MM.1S (cell line): Measurements from ENCODE around the gene FERMT2.

ENCODE experiments used
- EZH2 ChIP-seq: fragments of 300-600 bp; sonication (generic); optimal IDR thresholded peaks from 2 replicates; pipeline ENCODE3; 2017; ENCODE audit warnings: low read depth, mild to moderate bottlenecking, antibody characterized with exemption, low read length, mixed read lengths
- EZH2phosphoT487 ChIP-seq: fragments of 300-600 bp; sonication (generic); IDR thresholded peaks from 2 replicates; pipeline ENCODE4 v1.6.1; 2018; ENCODE audit warnings: antibody characterized with exemption, low read length
- TF ChIP-seq, protein P1 (sequence below): fragments of 300-600 bp; sonication (generic); IDR thresholded peaks from 2 replicates; pipeline ENCODE4 v1.5.1; 2016; ENCODE audit warnings: antibody characterized with exemption, low read length, mixed read lengths

GRCh38 chr14:52895000-52895399 lies 55.9 kb downstream of the FERMT2 start:
- TF ChIP-seq, protein P1, sequence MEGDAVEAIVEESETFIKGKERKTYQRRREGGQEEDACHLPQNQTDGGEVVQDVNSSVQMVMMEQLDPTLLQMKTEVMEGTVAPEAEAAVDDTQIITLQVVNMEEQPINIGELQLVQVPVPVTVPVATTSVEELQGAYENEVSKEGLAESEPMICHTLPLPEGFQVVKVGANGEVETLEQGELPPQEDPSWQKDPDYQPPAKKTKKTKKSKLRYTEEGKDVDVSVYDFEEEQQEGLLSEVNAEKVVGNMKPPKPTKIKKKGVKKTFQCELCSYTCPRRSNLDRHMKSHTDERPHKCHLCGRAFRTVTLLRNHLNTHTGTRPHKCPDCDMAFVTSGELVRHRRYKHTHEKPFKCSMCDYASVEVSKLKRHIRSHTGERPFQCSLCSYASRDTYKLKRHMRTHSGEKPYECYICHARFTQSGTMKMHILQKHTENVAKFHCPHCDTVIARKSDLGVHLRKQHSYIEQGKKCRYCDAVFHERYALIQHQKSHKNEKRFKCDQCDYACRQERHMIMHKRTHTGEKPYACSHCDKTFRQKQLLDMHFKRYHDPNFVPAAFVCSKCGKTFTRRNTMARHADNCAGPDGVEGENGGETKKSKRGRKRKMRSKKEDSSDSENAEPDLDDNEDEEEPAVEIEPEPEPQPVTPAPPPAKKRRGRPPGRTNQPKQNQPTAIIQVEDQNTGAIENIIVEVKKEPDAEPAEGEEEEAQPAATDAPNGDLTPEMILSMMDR = no peak
- no peak for TF ChIP-seq EZH2
- no peak for TF ChIP-seq EZH2phosphoT487
